ENCODE measurements around the gene CD226. TPM values are rescaled to one million over a fixed set of nuclear protein-coding genes. Genes with fewer than 3 reads are reported as not detected.

CD226 gene
- total and polyA plus RNA-seq, 12 donors = 0.13 to 3.9 (median 1.7) TPM; not detected in 1

- no peak for TF ChIP-seq CTCF (IDR thresholded peaks at IDR 0.05)
- TF ChIP-seq POLR2A (IDR thresholded peaks at IDR 0.05) = no peak
- DNase-seq = no peak
- intact Hi-C loops (cut with DNase I) = no loop called here
- Histone ChIP-seq H3K4me3 (no peak overlapping the region), H3K27ac (no peak overlapping the region), H3K27me3 (no peaks in the 10 kb centered on the region), H3K36me3 (replicated peaks in 1 of 2) (no peaks in the 10 kb centered on the region), H3K9me3 (replicated peaks in 1 of 3) (no peaks in the 10 kb centered on the region), H3K4me1 (replicated peaks in 1 of 2) (no peaks in the 10 kb centered on the region)
- 81 to 87% (median 85%) methylated on average over 2 to 3 of the region's 3 CpGs for WGBS, 4 donors
Measured at GRCh38 chr18:69995774-69996173, 48.1 kb upstream of the CD226 start.

DNA sequence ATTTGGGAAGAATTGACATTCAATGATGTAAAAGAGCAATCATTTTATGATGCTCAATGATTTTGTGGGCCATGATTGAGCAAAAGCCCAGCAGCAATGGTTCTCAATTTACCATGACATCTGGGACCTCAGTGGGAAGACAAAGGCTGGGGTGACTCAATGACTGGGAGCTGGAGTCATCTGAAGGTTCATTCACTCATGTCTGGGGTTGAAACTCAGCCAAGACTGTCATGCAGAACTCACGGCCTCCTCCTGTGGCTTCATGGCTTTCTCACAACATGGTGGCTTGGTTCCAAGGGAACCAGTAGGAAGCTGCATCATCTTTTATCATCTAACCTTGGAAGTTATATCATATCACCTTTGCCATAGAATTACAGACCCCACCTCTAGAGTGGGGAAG, 45.1 kb upstream of the CD226 start:
- TF ChIP-seq POLR2A (IDR thresholded peaks at IDR 0.05) (no peak), CTCF (IDR thresholded peaks at IDR 0.05) (no peak)
- 44 to 75% (median 71%) methylated on average over 1 of the region's 1 CpG for WGBS, 4 donors
- H3K27me3 ChIP-seq = no peaks in the 10 kb centered on the region
- intact Hi-C loops (cut with DNase I) = no loop called here
- no peak for DNase-seq
- H3K9me3 ChIP-seq (replicated peaks in 1 of 3) = peaks cover 0 to 4% (median 4%) of the 10 kb centered on the region in 3 donors
- H3K4me1 ChIP-seq (replicated peaks in 1 of 2) = no peaks in the 10 kb centered on the region
- no peak overlapping the region for H3K27ac ChIP-seq
- H3K4me3 ChIP-seq = no peak overlapping the region
- H3K36me3 ChIP-seq (replicated peaks in 1 of 2) = no peaks in the 10 kb centered on the region

DNA sequence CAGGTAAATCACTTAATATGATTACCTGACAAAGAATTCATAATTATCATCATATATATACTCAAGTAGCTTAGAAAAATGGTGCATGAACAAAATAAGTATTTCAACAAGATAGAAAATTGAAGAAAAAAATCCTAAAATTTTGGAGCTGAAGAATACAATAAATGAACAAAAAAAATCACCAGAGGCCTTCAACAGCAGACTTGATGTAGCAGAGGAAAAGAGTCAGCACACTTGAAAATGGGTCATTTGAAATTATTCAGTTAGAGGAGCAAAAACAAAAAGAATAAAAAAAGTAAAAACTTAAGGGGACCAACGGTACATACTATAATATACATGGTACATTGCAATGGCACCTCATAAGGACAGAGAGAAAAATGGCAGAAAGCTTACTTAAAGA, 40.2 kb upstream of the CD226 start:
- TF ChIP-seq CTCF (IDR thresholded peaks at IDR 0.05) = no peak
- TF ChIP-seq POLR2A (IDR thresholded peaks at IDR 0.05) = no peak
- DNase-seq = no peak
- H3K9me3 ChIP-seq (replicated peaks in 1 of 3) = peaks cover 0 to 9% (median 4%) of the 10 kb centered on the region in 3 donors
- no peaks in the 10 kb centered on the region for H3K27me3 ChIP-seq
- intact Hi-C loops (cut with DNase I) = no loop called here
- H3K36me3 ChIP-seq (replicated peaks in 1 of 2) = no peaks in the 10 kb centered on the region
- no peak overlapping the region for H3K4me3 ChIP-seq
- H3K4me1 ChIP-seq (replicated peaks in 1 of 2) = no peaks in the 10 kb centered on the region
- WGBS, 4 donors = 97 to 100% (median 97%) methylated on average over 1 of the region's 1 CpG
- no peak overlapping the region for H3K27ac ChIP-seq

DNA sequence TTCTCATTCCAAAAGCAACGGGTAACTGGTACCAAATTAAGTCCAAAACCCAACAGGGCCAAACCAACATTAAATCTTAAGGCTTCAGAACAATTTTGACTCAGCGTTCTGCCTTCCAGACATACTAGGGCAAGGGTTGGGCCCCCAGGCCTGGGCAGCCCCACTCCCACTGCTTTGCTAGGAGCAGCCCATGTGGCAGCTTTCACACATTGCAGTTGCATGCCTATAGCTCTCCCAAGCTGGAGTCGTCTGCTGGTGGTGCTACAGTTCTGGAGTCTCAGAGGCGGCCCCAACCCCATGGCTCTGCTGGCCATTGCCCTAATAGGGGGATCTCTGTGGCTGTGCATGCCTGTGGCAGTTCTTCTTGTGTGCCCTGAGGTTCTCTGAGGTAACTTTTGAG, 37.6 kb upstream of the CD226 start:
- intact Hi-C loops (cut with DNase I) = no loop called here
- Histone ChIP-seq H3K27me3 (no peaks in the 10 kb centered on the region), H3K36me3 (replicated peaks in 1 of 2) (no peaks in the 10 kb centered on the region), H3K9me3 (replicated peaks in 1 of 3) (peaks cover 0 to 9% (median 4%) of the 10 kb centered on the region in 3 donors), H3K27ac (no peak overlapping the region), H3K4me3 (no peak overlapping the region), H3K4me1 (replicated peaks in 1 of 2) (peaks cover 0 to 5% of the 10 kb centered on the region in 2 donors)
- WGBS, 4 donors = 85 to 98% (median 94%) methylated on average over 2 to 4 of the region's 4 CpGs
- DNase-seq = no peak
- TF ChIP-seq CTCF (IDR thresholded peaks at IDR 0.05) (no peak), POLR2A (IDR thresholded peaks at IDR 0.05) (no peak)
